Stimulated activated CD4-positive, alpha-beta T cell treated with anti-CD3 and anti-CD28 coated beads, Interleukin-1b, Interleukin-23, amount 100 ng/mL, for 4 hours (primary cell): ENCODE results near the gene NAP1L1.

Source experiments
- DNase-seq, 2 donors: peaks; one replicate each; pipeline ENCODE4 v3.0.0-alpha.2; 2020; ENCODE audit warnings: low read depth in 2 of 2

The NAP1L1 gene

DNA sequence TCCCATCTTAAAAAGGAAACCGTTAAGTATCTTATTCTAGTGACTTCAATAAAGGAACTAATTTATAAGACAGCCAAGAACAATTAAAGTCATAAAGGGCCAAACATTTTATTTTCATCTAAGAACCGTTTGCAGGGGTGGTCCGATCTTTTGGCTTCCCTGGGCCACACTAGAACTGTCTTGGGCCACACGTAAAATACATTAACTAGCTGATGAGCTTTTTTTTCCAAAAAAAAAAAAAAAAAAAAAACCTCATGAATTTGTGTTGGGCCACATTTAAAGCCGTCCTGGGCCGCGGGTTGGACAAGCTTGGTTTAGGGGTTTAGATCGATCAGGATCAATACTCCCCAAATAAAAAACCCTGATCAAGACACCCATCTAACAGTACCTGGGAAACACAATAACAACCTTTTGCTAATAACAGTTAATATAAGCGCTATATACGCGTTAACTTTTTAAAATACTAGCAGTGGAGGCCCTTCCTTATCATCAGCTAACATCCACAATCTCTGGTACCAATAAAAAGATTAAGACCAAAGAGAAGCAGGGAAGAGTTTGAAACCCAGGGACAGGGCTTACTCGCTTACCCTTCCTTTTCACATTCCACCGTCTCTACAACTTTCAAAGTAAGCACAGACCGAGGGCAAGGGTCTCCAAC, 1.1 kb downstream of the NAP1L1 start:
- DNase-seq: no peak

- DNase-seq: no peak
Observed at GRCh38 chr12:76081909-76082308, 2.6 kb downstream of the NAP1L1 start.

GRCh38 chr12:76080729-76081415, 3.6 kb downstream of the NAP1L1 start:
- no peak for DNase-seq

DNA sequence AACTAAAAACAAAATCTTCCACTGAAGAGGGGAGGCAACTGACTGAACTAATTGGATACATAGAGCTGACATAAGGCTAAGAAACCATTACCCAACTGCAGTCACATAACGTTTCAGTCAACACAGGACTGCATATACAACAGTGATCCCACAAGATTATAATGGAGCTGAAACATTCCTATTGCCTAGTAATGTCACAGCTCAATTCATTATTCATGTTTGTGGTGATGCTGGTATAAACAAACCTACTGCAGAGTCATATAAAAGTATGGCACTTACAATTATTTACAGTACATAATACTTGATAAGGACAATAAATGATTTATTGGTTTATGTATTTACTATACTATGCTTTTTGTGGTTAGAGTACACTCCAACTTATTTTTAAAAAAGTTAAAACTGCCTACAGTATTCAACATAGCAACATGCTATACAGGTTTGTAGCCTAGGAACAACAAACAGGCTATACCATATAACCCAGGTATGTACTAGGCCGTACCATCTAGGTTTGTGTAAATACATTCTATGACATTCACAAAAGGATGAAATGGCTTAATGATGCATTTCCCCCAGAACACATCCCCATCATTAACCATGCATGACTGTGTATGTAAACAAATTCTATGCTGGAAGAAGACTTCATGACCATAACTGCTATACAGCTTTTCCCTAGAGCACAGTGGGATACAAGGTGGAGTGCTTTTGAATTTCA, 4.3 kb downstream of the NAP1L1 start:
- no peak for DNase-seq

GRCh38 chr12:76078748-76079147, 5.7 kb downstream of the NAP1L1 start:
- no peak for DNase-seq

GRCh38 chr12:76075448-76075847, 9.0 kb downstream of the NAP1L1 start:
- DNase-seq: no peak

DNA sequence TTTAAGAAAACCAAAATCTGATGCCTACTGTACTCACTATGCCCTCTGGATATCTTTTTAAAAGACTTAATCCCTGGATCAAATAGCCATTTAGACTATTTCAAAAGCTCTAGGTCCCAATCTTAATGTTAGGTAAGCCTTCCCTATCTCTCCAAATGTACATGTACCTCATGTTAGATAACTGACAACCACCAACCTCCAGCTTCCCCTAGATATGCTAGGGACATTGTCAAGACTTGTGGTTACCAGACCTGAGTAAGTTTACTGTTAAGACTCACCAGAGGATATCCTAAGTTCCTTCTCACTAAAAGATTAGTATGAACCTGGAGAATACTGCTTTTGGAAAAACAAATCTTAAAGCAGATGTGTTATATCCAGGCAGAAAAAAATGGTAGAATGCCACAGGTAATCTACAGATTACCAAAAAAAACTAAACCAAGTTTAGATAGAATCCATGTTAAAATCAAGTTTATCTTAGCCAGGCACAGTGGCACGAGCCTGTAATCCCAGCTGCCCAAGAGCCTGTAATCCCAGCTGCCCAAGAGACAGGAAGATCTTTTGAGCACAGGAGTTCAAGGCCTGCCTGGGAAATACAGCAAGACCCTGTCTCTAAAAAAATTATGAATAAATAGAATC, 9.7 kb downstream of the NAP1L1 start:
- DNase-seq: no peak

DNA sequence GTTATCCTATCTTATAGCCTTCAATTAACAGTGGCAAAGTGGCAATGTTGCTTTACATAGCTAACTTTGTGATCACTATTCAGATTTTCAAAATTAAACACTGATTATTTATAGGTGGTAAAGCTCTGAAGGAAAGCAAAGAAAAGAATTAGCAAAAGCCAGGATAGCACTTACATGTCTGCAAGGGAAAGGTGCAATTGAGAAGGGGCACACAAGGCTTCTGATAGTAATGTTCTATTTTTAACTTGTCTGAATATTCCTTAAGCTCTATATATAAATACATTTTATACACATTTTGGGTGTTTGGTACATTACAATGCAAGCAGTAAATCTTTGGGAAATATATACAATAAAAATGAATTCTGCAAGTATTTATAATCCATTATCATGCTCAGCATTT, 10.9 kb downstream of the NAP1L1 start:
- no peak for DNase-seq

GRCh38 chr12:76072568-76072967, 11.9 kb downstream of the NAP1L1 start:
- DNase-seq: no peak

- no peak for DNase-seq
Observed at GRCh38 chr12:76069339-76069738, 15.1 kb downstream of the NAP1L1 start.

DNA sequence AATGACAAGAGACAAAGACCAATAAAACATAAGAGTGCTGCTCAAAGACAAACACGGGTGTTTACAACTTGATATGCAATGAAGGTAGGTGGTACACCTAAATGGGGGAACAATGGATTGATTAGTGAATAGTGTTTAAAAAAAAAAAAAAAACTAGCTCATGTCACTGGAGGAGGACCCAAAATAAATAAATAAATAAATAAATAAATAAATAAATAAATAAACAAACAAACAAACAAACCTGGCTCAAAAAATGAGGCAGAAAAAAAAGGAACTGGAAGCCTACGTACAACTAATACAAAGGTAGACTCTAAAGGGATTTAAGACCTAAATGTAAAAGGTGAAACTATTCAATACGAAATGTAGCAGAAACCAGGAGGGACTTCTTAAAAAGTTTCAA, 18.6 kb downstream of the NAP1L1 start:
- DNase-seq: no peak

GRCh38 chr12:76064904-76065303, 19.6 kb downstream of the NAP1L1 start:
- DNase-seq: no peak

DNA sequence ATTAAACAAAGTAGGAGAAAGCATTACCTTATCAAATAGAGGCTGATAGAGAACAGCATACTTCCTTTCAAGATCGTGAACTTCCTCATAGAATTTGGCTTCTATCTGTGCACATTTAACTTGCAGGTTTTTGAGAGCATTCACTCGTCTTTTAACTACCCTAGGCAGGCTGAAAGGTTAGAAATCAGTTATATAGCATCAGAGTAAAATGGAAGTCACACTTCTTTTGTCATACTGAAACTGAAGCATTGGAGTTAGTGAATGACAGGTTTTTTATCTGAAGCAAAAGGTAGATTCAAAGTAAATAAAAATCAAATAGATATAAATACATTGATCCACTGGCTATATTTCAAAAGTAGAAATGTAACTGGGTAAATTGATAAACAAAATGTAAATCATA, 24.4 kb downstream of the NAP1L1 start:
- no peak for DNase-seq

GRCh38 chr12:76057326-76057725, 27.2 kb downstream of the NAP1L1 start:
- no peak for DNase-seq

DNA sequence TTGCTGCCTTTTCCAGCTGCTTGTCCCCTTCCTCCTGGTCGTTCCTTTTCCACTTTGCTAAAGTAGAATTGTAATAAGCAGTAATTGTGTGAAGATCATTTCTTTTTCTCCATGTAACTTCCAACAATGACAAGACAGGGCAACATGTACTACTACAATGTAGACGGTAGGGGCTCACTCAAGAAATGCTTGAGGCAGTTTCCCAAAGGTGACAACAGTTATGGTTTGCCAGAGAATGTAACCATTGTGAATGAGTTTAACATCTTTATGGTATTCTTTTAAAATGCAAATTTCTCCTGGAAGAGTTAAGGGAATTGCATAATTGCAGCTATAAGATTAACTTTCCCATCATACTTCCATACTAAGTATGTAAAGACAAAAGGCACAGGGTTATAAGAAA, 29.1 kb downstream of the NAP1L1 start:
- DNase-seq: no peak

- no peak for DNase-seq
Observed at GRCh38 chr12:76049575-76050251, 34.8 kb downstream of the NAP1L1 start.

- no peak for DNase-seq
Observed at GRCh38 chr12:76047742-76048141, 36.7 kb downstream of the NAP1L1 start.

- DNase-seq: no peak
Observed at GRCh38 chr12:76047060-76047459, 37.4 kb downstream of the NAP1L1 start.

DNA sequence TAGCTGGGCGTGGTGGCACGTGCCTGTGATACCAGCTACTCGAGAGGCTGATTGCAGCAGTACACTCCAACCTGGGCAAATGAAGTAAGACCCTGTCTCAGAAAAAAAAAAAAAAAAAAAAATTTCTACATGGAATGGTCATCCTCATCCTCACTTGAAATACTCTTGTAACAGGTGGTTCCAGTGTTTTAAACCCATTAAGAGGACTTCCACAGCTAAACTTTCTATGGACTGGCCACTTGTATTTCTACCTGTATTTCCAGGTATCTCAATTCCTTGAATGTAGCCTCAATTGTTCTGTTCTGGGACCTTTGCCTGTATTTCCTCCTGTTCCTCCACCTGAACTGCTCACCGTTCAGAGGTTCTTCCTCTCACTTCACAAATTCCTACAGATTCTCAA, 41.1 kb downstream of the NAP1L1 start:
- DNase-seq: no peak

GRCh38 chr12:76042147-76042546, 42.3 kb downstream of the NAP1L1 start:
- no peak for DNase-seq

DNA sequence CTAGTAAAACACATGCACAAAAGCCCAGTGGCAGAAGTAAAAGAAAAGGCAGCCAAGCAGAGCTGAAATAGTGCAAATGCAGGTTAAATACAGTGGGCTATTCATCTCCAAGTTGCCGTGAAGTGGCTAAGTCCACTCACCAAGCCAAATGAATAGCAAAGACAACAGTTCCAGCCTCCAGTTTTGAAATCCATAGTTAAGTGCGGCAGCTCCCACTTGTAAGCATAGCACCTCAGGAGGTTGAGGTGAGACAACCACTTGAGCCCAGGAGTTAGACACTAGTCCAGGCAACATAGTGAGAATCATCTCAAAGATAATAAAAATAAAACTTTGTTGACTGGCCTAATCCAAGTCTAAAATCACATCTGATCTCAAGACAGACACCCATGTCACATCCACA, 43.1 kb downstream of the NAP1L1 start:
- no peak for DNase-seq

GRCh38 chr12:76040461-76040860, 44.0 kb downstream of the NAP1L1 start:
- no peak for DNase-seq
